ENCODE measurements around the gene NAGPA.
A peak's percentile ranks its signal among the peaks of the same experiment; 100 is the strongest.
"Not testable (repeated sequence)": the region's sequence is repeated elsewhere in the genome, so short reads cannot be mapped to it uniquely, and the experiment has no call there.

Gene NAGPA

GRCh38 chr16:5060073-5060641 lies 26.4 kb upstream of the NAGPA start:
- DNase-seq (ENCODE audit: low read depth in 3 of 3), result no peak

GRCh38 chr16:5059386-5060072 lies 25.8 kb upstream of the NAGPA start:
- DNase-seq (ENCODE audit: low read depth in 3 of 3), result no peak

GRCh38 chr16:5058476-5058875 lies 24.7 kb upstream of the NAGPA start:
- DNase-seq (ENCODE audit: low read depth in 3 of 3), result no peak

- peak in 1 of 3 experiments; percentile 43 for DNase-seq (ENCODE audit: low read depth in 3 of 3)
These were observed 22.6 kb upstream of the NAGPA start for GRCh38 chr16:5056352-5056751.

GRCh38 chr16:5054876-5055865 lies 21.4 kb upstream of the NAGPA start:
- DNase-seq (ENCODE audit: low read depth in 3 of 3), result no peak

GRCh38 chr16:5046914-5047313 lies 13.2 kb upstream of the NAGPA start:
- DNase-seq (ENCODE audit: low read depth in 3 of 3), result no peak

- no peak for DNase-seq (ENCODE audit: low read depth in 3 of 3)
These were observed 11.9 kb upstream of the NAGPA start for GRCh38 chr16:5045499-5046115.

- not testable (repeated sequence) for DNase-seq (ENCODE audit: low read depth in 3 of 3)
These were observed 10.8 kb upstream of the NAGPA start for GRCh38 chr16:5044581-5044980.

GRCh38 chr16:5044011-5044540 lies 10.3 kb upstream of the NAGPA start:
- DNase-seq (ENCODE audit: low read depth in 3 of 3), result no peak

GRCh38 chr16:5042574-5043171 lies 8.9 kb upstream of the NAGPA start:
- no peak for DNase-seq (ENCODE audit: low read depth in 3 of 3)

GRCh38 chr16:5041600-5042133 lies 7.9 kb upstream of the NAGPA start:
- no peak for DNase-seq (ENCODE audit: low read depth in 3 of 3)

- no peak for DNase-seq (ENCODE audit: low read depth in 3 of 3)
These were observed 6.7 kb upstream of the NAGPA start for GRCh38 chr16:5040451-5040850.

GRCh38 chr16:5036228-5037156 lies 2.8 kb upstream of the NAGPA start:
- DNase-seq (ENCODE audit: low read depth in 3 of 3), result no peak

- no peak for DNase-seq (ENCODE audit: low read depth in 3 of 3)
These were observed 2.1 kb upstream of the NAGPA start for GRCh38 chr16:5035909-5036227.

GRCh38 chr16:5034167-5034523 lies 410 bp upstream of the NAGPA start:
- DNase-seq (ENCODE audit: low read depth in 3 of 3), result no peak

GRCh38 chr16:5032748-5033167 lies 977 bp downstream of the NAGPA start:
- no peak for DNase-seq (ENCODE audit: low read depth in 3 of 3)

GRCh38 chr16:5031601-5032000 lies 2.1 kb downstream of the NAGPA start:
- DNase-seq (ENCODE audit: low read depth in 3 of 3), result no peak

GRCh38 chr16:5030251-5030870 lies 3.4 kb downstream of the NAGPA start:
- DNase-seq (ENCODE audit: low read depth in 3 of 3), result no peak

GRCh38 chr16:5028950-5029475 lies 4.7 kb downstream of the NAGPA start:
- no peak for DNase-seq (ENCODE audit: low read depth in 3 of 3)

Data from stimulated activated CD4-positive, alpha-beta T cell treated with anti-CD3 and anti-CD28 coated beads, TNF-alpha, amount 100 ng/mL, for 24 hours (primary cell).